ENCODE data around the gene CMTR2.

Gene CMTR2

DNA sequence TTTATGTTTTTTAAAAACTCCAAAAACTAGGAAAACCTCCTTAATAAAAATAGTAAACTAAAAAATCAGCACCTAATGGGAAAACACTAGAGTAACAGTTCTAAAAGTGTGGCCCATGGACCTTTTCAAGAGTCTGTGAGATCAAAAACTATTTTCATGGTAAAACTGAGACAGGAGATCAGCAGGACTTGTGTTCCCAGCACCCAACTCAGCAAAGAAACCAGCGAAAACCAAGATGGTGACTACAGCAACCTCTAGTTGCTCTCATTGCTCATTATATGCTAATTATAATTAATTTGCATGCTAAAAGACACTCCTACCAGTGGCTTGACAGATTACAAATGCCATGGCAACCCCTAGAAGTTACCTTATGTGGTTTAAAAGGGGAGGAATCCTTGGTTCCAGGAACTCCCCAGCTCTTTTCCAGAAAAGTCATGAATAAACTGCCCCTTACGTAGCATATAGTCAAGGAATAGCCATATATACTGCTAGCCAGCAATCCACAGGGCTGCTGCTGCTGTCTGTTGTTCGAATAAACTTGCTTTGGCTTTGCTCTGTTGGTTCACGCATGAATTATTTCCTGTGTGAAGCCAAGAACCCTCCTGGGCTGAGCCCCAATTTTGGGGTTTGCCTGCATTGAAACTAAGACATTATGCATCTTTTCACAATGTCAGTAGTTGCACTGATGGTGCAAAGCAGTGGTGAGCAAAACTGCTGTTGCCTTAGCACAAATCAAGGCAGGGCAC is 12.4 kb downstream of the CMTR2 start:
- no peak for DNase-seq (ENCODE audit: low read depth in 2 of 2, low spot score in 1 of 2)

DNA sequence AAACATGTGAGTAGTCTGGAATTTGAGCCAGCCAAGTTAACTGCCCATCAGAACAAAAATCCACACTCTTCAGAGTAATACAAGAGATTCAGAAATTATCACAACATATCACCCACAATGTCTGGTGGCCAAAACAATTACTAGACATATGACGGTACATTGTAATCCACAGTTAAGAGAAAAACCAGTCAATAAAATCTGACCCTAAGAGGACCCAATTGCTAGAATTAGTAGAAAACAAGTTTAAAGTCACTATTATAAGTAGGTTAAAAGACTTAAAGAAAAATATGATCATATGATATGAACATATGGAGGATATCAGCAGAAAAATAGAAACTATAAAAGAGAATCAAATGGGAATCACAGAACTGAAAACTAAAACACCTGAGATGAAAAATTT is 15.8 kb downstream of the CMTR2 start:
- no peak for DNase-seq (ENCODE audit: low read depth in 2 of 2, low spot score in 1 of 2)

DNA sequence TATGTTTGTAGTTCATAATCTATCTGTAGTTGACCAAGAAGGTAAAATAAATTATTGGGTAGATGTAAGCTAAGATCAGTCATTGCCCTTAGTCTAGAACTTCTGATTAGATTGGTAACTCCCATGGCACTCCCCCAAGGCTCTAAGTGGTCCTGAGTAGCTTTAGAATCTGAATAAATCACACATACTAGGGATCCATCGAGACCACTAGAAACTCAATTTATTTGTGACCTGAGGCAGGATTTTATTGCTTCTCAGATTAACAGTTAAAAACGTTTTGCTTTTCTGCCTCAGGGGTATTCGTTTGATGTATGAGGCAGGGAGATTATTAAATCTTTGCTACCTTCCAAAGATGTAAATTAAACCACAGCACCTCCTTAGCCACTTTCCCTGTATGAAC is 24.9 kb downstream of the CMTR2 start:
- DNase-seq (ENCODE audit: low read depth in 2 of 2, low spot score in 1 of 2): no peak

DNA sequence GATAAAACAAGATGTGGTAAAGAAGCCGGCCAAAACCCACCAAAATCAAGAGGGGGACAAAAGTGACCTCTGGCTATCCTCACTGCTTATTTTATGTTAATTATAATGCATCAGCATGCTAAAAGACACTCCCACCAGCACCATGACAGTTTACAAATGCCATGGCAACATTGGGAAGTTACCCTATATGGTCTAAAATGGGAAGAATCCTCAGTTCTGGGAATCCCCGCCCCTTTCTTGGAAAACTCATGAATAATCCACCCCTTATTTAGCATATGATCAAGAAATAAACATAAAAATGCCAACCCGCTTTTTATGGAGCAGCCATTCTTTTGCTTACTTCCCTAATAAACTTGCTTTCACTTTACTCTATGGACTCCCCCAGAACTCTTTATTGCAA is 25.6 kb downstream of the CMTR2 start:
- no peak for DNase-seq (ENCODE audit: low read depth in 2 of 2, low spot score in 1 of 2)

DNA sequence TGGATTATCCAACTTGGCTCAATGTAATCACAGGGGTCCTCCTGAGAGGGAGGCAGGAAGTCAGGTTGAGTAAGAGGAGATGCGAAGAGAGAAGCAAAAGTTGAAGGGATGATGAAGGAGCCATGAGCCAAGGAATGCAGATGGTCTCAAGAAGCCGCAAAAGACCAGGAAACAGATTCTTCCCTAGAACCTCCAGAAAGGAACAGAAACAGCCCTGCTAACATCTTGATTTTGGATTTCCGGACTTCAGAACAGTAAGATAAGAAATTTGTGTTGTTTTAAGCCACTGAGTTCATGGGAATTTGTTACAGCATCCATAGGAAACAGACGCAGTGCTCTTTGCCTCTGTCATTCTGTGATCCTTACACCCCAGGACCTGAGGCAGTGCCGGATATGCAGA is 26.8 kb downstream of the CMTR2 start:
- DNase-seq (ENCODE audit: low read depth in 2 of 2, low spot score in 1 of 2): no peak

DNA sequence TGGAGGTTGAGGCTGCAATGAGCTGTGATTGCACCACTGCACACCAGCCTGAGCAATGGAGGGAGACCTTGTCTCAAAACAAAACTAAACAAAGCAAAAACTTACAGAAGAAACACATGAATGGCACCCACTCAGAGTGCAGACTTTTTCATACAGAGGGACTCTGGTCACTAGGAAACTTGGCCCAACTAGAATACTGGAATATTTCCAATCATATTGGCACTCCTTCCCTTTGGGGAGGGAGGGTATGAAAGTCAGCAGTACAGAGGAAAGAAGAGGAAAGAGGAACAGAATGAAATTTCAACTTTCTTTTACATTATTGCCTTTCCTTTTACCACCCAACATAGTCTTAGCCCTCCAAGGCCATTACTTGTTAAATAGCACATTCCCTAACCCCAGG is 28.2 kb downstream of the CMTR2 start:
- no peak for DNase-seq (ENCODE audit: low read depth in 2 of 2, low spot score in 1 of 2)

DNA sequence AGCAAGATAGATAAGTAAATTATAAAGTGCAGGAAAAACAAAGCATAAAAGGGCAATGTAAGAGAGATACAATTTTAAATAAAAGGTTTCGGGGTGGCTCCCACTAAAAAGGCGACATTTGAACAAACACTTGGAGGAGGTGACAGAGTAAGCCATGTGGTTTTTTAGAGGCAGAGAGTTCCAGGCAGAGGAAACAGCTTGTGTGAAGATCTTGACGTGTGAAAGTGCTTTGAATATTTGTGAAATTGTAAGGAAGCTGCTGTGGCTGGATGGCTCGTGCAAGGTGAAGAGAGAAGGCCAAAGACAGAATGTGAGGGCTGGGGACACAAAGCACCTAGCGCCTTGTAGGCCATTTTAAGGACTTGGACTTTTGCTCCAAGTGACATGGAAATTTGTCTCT is 30.1 kb downstream of the CMTR2 start:
- DNase-seq (ENCODE audit: low read depth in 2 of 2, low spot score in 1 of 2): no peak

DNA sequence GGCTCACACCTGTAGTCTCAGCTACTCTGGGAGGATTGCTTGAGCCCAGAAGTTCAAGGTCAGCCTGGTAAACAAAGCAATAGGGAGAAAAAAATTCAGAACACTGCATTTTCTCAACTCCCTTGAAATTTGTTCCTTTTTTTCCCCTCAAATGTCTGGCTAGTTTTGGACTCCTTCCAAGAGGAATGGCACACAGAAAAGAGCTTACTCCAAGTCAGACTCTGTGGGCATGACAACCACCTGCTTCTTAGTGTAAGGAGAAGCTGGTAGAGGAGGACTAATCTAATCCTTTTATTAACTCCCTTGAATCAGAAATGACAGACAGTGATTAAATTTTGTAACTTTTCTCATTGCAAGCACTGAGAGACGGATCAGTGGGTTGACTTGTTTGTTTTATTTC is 30.8 kb downstream of the CMTR2 start:
- no peak for DNase-seq (ENCODE audit: low read depth in 2 of 2, low spot score in 1 of 2)

DNA sequence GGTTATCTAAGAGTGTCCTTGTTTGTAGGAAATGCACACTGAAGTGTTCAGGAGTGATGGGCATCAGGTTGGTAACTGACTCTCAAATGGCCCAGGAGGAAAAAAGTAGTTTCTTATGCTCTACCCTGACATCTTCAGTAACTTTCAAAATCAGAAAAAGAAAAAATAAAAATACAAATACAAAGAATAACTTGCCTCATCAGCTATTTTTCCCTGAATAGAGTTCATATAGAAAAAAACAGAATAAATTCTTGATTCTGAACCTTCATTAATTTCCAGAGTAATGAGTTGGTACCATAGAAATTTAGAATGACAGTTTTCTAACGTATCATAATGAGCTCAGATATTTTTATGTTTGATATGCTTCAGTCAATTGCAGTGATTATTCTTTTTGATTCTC is 31.4 kb downstream of the CMTR2 start:
- DNase-seq (ENCODE audit: low read depth in 2 of 2, low spot score in 1 of 2): no peak

DNA sequence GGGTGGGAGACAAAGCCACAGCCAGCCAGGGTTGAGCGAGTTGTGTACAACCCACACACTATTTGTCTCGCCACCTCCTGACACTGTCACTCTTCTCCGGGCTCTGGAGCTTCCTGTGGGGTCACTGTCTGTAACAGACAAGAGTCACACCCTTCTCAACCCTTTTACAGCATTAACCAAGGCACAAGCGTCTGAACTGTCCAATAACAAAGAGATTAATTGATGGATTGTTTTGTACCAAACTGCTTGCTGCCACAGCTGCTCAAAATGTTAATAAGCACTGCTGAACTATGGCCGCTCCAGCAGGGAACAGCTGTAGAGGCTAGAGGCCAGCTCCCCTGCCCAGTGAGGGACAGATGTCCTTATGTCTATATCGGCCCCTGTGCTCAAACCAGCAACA is 33.5 kb downstream of the CMTR2 start:
- DNase-seq (ENCODE audit: low read depth in 2 of 2, low spot score in 1 of 2): no peak

DNA sequence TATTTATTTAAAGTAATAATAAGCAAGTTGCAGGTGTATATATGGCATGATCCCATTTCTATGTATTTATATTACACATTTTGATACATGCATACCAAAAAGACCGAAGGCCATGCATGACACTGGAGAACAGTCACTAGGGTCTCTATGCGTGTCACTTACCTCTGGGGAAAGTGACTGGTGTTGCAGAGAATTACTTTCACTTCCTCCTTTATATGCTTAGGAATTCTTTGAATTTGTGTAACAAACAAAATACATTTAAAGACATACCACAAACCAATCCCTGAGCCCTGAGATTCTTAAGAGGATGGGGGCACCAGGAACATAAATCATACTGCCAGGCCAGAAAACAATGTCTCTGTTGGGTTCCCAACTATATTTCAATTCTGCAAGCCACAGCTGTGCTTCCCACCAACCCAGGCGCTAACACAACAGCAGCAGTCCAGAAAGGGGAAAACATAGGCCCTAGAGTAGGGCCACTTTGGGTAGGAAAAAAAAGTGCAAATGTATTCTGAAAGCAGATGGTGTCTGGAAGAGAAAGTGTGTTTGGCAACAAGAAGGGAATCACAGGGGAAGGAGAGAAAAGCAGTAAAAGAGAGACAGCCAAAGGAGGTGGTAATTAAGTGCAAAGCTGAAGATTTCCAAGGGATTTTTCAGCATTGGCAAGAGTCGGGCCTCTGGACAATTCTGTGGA is 34.2 kb downstream of the CMTR2 start:
- DNase-seq (ENCODE audit: low read depth in 2 of 2, low spot score in 1 of 2): no peak

DNA sequence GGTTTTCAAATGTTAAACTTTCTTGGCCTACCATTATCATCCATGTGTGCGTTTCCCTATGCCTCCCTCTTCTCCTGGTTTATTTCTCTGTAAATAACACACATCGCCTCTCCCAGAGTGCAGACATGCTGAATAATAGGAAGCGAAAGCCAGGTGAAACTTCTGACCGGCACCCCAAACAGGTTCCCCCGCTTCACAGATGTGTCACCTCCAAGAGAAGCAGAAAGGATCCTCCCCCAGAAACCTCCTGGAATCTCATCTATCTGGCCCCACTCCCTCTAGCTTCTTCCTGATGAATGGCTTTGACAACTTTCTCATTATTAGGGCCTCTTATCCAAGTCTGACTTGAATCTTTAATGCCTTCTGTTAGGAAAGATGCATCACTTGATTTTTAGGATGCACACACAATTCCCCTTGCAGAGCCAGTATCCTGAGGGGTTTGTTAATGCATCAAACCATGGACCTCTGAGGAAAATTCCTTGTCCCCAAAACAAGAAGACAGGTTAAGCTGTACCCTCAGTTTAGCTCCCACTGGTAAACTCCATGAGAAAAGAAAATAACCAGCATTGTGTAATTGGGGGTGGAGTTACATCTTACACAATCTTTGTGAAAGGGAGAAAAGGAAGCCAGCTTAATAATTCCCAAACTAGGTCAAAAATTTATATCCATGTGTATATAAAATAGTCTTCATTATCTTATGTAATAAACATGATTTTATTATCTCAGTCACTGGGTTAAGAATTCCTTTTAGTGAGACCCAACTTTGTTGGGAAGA is 38.6 kb downstream of the CMTR2 start:
- DNase-seq (ENCODE audit: low read depth in 2 of 2, low spot score in 1 of 2): no peak

DNA sequence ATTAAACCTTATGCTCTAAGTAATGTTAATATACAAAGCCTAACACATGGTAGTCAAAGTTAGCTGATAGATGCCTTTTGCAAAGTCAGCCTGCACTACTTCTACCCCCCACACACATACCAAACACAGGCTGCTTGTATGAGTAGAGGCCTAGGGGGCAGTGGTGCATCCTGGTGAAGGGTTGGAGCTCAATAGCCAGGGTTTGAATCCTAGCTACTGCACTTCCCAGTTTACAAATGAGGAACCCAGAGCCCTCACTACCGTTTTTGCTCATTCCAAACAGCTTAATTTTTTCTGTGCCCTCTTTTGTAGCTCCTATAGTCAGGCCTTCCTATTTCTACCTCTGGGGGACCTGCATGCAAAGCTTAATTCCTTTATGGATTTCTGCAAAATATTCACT is 39.8 kb downstream of the CMTR2 start:
- DNase-seq (ENCODE audit: low read depth in 2 of 2, low spot score in 1 of 2): no peak

DNA sequence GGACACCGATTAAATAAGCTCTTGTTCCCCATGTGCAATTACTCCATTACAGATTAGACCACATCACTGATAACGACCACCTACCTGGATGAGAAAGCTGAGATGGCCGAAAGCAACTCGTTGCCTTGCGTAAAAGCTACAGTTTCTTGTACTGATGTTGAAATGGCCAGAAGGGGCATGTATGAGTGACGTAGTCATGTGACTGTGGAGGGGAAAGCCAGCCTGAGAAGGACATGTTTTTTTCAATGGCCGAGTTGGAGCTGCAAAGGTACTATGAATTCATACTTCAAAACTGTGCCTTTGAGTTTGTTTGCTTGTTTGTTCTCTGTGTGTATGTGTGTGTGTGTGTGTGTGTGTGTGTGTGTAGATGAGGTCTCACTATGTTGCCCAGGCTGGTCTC is 41.7 kb downstream of the CMTR2 start:
- no peak for DNase-seq (ENCODE audit: low read depth in 2 of 2, low spot score in 1 of 2)

DNA sequence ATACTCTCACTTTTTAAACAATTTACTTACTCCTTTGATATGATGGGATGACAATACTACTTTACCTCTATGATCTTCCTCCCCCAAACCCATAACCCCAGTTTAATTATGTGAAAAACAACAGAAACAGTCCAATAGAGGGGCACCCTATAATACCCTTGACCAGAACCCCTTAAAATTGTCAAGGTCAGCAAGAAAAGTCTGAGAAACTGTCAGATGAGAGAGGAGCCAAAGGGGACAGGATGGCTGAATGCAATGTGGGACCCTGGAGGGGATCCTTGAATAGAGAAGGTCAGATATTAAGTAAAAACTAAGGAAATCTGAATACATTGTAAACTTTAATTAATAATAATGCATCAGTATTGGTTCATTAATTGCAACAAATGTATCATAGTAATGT is 42.9 kb downstream of the CMTR2 start:
- DNase-seq (ENCODE audit: low read depth in 2 of 2, low spot score in 1 of 2): no peak

DNA sequence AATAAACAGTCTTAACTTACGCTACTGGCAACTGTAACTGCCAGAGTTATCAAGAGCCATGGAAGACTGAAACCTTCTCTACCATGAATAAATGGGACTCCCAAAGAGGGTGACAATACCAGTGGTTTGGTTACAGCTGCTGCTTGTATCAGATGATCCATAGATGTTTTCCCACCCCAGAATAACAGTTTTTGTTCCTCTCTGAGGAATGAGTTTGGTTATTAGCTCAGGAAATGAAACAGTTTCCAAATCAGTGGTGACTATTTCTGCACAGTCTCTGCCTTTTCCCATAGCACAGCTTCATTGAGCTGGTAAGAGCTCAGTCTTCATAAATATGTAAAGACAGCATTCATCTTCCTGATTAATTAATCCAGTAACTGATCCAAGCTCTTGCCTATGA is 44.7 kb downstream of the CMTR2 start:
- no peak for DNase-seq (ENCODE audit: low read depth in 2 of 2, low spot score in 1 of 2)

DNA sequence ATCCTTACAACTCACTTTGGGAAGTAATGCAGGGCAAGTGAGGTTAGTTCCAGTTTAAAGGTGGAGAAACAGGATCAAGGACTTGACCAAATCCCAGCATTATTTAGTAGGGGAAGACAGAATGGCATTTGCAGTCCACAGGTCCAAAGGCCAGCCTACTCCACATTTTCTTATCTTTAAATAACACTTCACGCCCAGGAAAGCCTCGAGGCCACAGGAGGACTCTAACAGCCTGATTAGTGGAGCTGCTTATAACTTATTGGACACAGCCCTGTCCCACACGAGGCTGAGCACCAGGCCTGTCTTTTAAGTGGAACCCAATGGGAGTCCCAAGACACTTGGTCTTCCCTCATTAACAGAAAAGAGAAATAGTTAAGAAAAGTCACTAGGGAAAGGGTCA is 46.6 kb downstream of the CMTR2 start:
- no peak for DNase-seq (ENCODE audit: low read depth in 2 of 2, low spot score in 1 of 2)

DNA sequence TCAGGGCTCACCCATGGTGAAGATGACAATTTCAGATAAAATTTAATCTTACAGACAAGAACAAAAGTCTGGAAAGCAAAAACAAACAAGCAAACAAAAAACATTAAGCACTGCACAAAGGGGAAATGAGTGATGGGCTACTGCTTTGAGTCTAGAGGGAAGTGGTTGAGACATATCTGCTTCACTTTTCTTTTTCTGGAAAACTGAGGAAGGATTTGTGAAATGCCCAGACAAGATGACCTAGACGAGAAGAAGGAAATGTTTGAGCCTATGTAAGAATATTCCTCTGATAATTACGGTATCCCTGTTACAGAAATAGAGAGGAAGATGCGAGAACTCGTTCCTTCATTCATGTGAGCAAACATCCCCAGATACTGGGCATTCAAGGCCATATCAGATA is 47.2 kb downstream of the CMTR2 start:
- no peak for DNase-seq (ENCODE audit: low read depth in 2 of 2, low spot score in 1 of 2)
